Subcutaneous abdominal adipose tissue (tissue), 5 donors: Measurements from ENCODE around the gene RNF2.

ENCODE experiments used
- H3K27ac ChIP-seq: one replicate; pipeline ENCODE4 v1.7.0; 2013; ENCODE audit warnings: low read depth, mild to moderate bottlenecking, inconsistent platforms, low read length, moderate library complexity
- H3K27me3 ChIP-seq, 5 donors: one replicate each; pipeline ENCODE4 v1.7.0; 2013; ENCODE audit warnings: low read length in 5 of 5, inconsistent platforms in 1 of 5; ENCODE audit not compliant: control insufficient read depth in 5 of 5, insufficient read depth in 4 of 5
- H3K36me3 ChIP-seq, 5 donors: one replicate each; pipeline ENCODE4 v1.7.0; 2013; ENCODE audit warnings: low read length in 5 of 5; ENCODE audit not compliant: control insufficient read depth in 5 of 5, insufficient read depth in 5 of 5
- H3K4me1 ChIP-seq, 5 donors: one replicate each; pipeline ENCODE4 v1.7.0; 2013; ENCODE audit warnings: low read length in 5 of 5, mild to moderate bottlenecking in 3 of 5, moderate library complexity in 1 of 5; ENCODE audit not compliant: control insufficient read depth in 5 of 5, insufficient read depth in 5 of 5
- H3K4me3 ChIP-seq, 5 donors: one replicate each; pipeline ENCODE4 v1.7.0; 2013; ENCODE audit warnings: low read length in 5 of 5, low read depth in 1 of 5
- H3K9ac ChIP-seq, 5 donors: one replicate each; pipeline ENCODE4 v1.7.0; 2013; ENCODE audit warnings: low read length in 5 of 5, mild to moderate bottlenecking in 4 of 5, moderate library complexity in 3 of 5
- H3K9me3 ChIP-seq, 5 donors: one replicate each; pipeline ENCODE4 v1.7.0; 2013; ENCODE audit warnings: low read length in 5 of 5; ENCODE audit not compliant: control insufficient read depth in 5 of 5
- donor health status: healthy.
- donor health status: healthy.
- donor health status: healthy.
- donor health status: healthy.
- donor health status: healthy.

RNF2 gene

GRCh38 chr1:185080422-185080821 lies 35.1 kb downstream of the RNF2 start:
- no peaks in the 10 kb centered on the region for H3K9me3 ChIP-seq
- H3K4me1 ChIP-seq: no peaks in the 10 kb centered on the region
- H3K9ac ChIP-seq: no peak overlapping the region
- H3K27ac ChIP-seq: no peak overlapping the region
- no peaks in the 10 kb centered on the region for H3K36me3 ChIP-seq
- no peaks in the 10 kb centered on the region for H3K27me3 ChIP-seq
- no peak overlapping the region for H3K4me3 ChIP-seq

DNA sequence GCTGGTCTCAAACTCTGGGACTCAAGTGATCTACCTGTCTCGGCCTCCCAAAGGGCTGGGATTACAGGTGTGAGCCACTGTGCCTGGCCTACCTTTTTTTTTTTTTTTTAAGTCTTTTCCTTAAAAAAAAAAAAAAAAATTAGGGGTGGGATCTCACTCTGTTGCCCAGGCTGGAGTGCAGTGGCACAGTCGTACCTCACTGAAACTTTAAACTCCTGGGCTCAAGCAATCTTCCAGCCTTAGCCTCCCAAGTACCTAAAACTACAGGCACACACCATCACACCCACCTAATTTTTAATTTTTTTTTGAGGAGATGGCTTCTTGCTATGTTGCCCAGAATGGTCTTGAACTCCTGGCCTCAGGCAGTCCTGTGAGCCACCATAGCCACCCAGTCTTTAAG lies 38.5 kb downstream of the RNF2 start:
- H3K4me1 ChIP-seq: no peaks in the 10 kb centered on the region
- no peak overlapping the region for H3K4me3 ChIP-seq
- no peaks in the 10 kb centered on the region for H3K9me3 ChIP-seq
- H3K36me3 ChIP-seq: peaks cover 2 to 12% (median 5%) of the 10 kb centered on the region in 5 donors
- no peak overlapping the region for H3K27ac ChIP-seq
- no peaks in the 10 kb centered on the region for H3K27me3 ChIP-seq
- no peak overlapping the region for H3K9ac ChIP-seq

- Histone ChIP-seq H3K27ac (no peak overlapping the region), H3K36me3 (peaks cover 9 to 22% (median 11%) of the 10 kb centered on the region in 5 donors), H3K4me1 (no peaks in the 10 kb centered on the region), H3K9me3 (no peaks in the 10 kb centered on the region), H3K4me3 (no peak overlapping the region), H3K27me3 (no peaks in the 10 kb centered on the region), H3K9ac (no peak overlapping the region)
These were observed 41.7 kb downstream of the RNF2 start for GRCh38 chr1:185087101-185087500.

DNA sequence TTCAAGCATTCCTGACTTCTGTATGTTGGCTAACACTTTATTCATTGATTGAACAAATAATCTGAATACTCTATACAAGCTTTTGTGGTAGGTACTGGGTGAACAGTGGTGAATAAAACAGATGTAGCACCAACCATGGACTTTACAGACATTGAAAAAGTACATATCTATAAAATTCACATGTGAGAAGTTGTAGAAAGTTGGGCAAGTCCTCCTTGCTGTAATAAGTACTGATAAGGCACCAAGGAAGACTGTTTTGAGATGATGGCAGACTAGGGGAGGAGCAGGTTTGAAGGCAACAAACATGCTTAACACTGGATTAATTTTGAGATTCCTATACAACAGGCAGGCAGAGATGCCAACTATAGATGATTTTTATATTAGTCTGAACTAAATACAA lies 42.4 kb downstream of the RNF2 start:
- no peaks in the 10 kb centered on the region for H3K9me3 ChIP-seq
- H3K4me1 ChIP-seq: no peaks in the 10 kb centered on the region

DNA sequence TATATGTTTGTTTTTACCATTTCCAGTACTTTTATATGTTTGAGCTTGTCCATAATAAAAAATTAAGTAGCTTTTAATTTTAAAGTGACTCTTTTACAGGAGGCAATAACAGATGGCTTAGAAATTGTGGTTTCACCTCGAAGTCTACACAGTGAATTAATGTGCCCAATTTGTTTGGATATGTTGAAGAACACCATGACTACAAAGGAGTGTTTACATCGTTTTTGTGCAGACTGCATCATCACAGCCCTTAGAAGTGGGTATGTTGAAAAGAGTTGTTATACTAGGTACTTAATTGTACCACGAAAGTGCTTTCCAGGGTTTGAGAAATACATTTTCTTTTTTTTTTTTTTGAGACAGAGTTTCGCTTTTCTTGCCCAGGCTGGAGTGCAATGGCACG lies 46.1 kb downstream of the RNF2 start:
- no peak overlapping the region for H3K4me3 ChIP-seq
- H3K9ac ChIP-seq: no peak overlapping the region
- no peaks in the 10 kb centered on the region for H3K27me3 ChIP-seq
- H3K27ac ChIP-seq: no peak overlapping the region
- no peaks in the 10 kb centered on the region for H3K9me3 ChIP-seq
- H3K4me1 ChIP-seq: no peaks in the 10 kb centered on the region
- peaks cover 14 to 50% (median 24%) of the 10 kb centered on the region in 5 donors for H3K36me3 ChIP-seq

More for the DNA sequence above, 42.4 kb downstream of the RNF2 start:
- H3K27ac ChIP-seq: no peak overlapping the region
- H3K4me3 ChIP-seq: no peak overlapping the region
- no peak overlapping the region for H3K9ac ChIP-seq
- no peaks in the 10 kb centered on the region for H3K27me3 ChIP-seq
- peaks cover 9 to 26% (median 11%) of the 10 kb centered on the region in 5 donors for H3K36me3 ChIP-seq

GRCh38 chr1:185094761-185095160 lies 49.4 kb downstream of the RNF2 start:
- Histone ChIP-seq H3K9ac (no peak overlapping the region), H3K27me3 (no peaks in the 10 kb centered on the region), H3K4me1 (peaks cover 0 to 7% (median 0%) of the 10 kb centered on the region in 5 donors), H3K9me3 (no peaks in the 10 kb centered on the region), H3K36me3 (peaks cover 10 to 51% (median 24%) of the 10 kb centered on the region in 5 donors), H3K4me3 (no peak overlapping the region), H3K27ac (no peak overlapping the region)

- Histone ChIP-seq H3K4me3 (no peak overlapping the region), H3K9me3 (no peaks in the 10 kb centered on the region), H3K4me1 (peaks cover 0 to 7% (median 0%) of the 10 kb centered on the region in 5 donors), H3K36me3 (peaks cover 10 to 44% (median 32%) of the 10 kb centered on the region in 5 donors), H3K27me3 (no peaks in the 10 kb centered on the region), H3K27ac (no peak overlapping the region), H3K9ac (no peak overlapping the region)
These were observed 51.2 kb downstream of the RNF2 start for GRCh38 chr1:185096531-185096930.

- peaks cover 0 to 20% (median 13%) of the 10 kb centered on the region in 5 donors for H3K36me3 ChIP-seq
- H3K9me3 ChIP-seq: peaks cover 4 to 15% (median 12%) of the 10 kb centered on the region in 5 donors
- no peak overlapping the region for H3K4me3 ChIP-seq
- no peaks in the 10 kb centered on the region for H3K27me3 ChIP-seq
- no peaks in the 10 kb centered on the region for H3K4me1 ChIP-seq
- H3K27ac ChIP-seq: no peak overlapping the region
- H3K9ac ChIP-seq: no peak overlapping the region
These were observed 58.7 kb downstream of the RNF2 start for GRCh38 chr1:185104083-185104482.

- Histone ChIP-seq H3K9ac (no peak overlapping the region), H3K27me3 (no peaks in the 10 kb centered on the region), H3K9me3 (peaks cover 8 to 24% (median 15%) of the 10 kb centered on the region in 5 donors), H3K4me1 (no peaks in the 10 kb centered on the region), H3K27ac (no peak overlapping the region), H3K4me3 (no peak overlapping the region), H3K36me3 (peaks cover 0 to 11% (median 9%) of the 10 kb centered on the region in 5 donors)
These were observed 59.8 kb downstream of the RNF2 start for GRCh38 chr1:185105121-185105520.

GRCh38 chr1:185108321-185108720 lies 63.0 kb downstream of the RNF2 start:
- Histone ChIP-seq H3K9ac (no peak overlapping the region), H3K36me3 (peaks cover 0 to 7% (median 3%) of the 10 kb centered on the region in 5 donors), H3K9me3 (peaks cover 8 to 28% (median 18%) of the 10 kb centered on the region in 5 donors)

GRCh38 chr1:185110145-185110544 lies 64.8 kb downstream of the RNF2 start:
- Histone ChIP-seq H3K27me3 (no peaks in the 10 kb centered on the region), H3K9ac (no peak overlapping the region)

More at GRCh38 chr1:185108321-185108720, 63.0 kb downstream of the RNF2 start:
- Histone ChIP-seq H3K4me1 (no peaks in the 10 kb centered on the region), H3K27ac (no peak overlapping the region), H3K27me3 (no peaks in the 10 kb centered on the region), H3K4me3 (no peak overlapping the region)

More at GRCh38 chr1:185110145-185110544, 64.8 kb downstream of the RNF2 start:
- H3K36me3 ChIP-seq: no peaks in the 10 kb centered on the region
- H3K4me3 ChIP-seq: no peak overlapping the region
- peaks cover 8 to 28% (median 18%) of the 10 kb centered on the region in 5 donors for H3K9me3 ChIP-seq
- no peak overlapping the region for H3K27ac ChIP-seq
- no peaks in the 10 kb centered on the region for H3K4me1 ChIP-seq
